IMR-90 (cell line): ENCODE results near the gene ADRA2A. TPM values are rescaled to one million over a fixed set of nuclear protein-coding genes. Genes with fewer than 3 reads are reported as not detected.

Source experiments
- ATAC-seq: fragments of 200-7000 bp; cut with Tn5 transposase; 2 replicates; pipeline ENCODE4 v1.9.1; 2020; ENCODE audit warnings: low read depth, mild to moderate bottlenecking, moderate library complexity
- BruUV-seq: library from RNA; stranded (reverse); fragments of 400-500 nt; replicated peaks from 2 replicates; lab custom pipeline; 2021; lab: Mats Ljungman, UMichigan
- CTCF ChIA-PET: fragments of 300-600 bp; formaldehyde crosslinking; extraction: SDS; loops from one replicate; lab custom pipeline; 2021; ENCODE audit warnings: antibody characterized with exemption; lab: Yijun Ruan, JAX
- POLR2A ChIA-PET: fragments of 300-600 bp; sonication (Branson Sonifier 250); formaldehyde crosslinking; loops from one replicate; lab custom pipeline; 2022; ENCODE audit warnings: antibody characterized with exemption; ENCODE audit not compliant: unreplicated experiment; lab: Charles Lee
- DNase-seq: peaks from one replicate; pipeline ENCODE4 v3.0.0; 2013
- H2AFZ ChIP-seq: replicated peaks from 2 replicates; pipeline ENCODE3; 2013; ENCODE audit warnings: low read length, mild to moderate bottlenecking; ENCODE audit not compliant: poor library complexity
- H2AK5ac ChIP-seq: 2 replicates; pipeline ENCODE4 v1.6.1; 2013; ENCODE audit warnings: low read depth, low read length, inconsistent platforms
- H2AK9ac ChIP-seq: replicated peaks from 2 replicates; pipeline ENCODE3; 2013; ENCODE audit warnings: mild to moderate bottlenecking, low read depth, low read length, moderate library complexity; ENCODE audit not compliant: poor library complexity
- H2BK120ac ChIP-seq: 2 replicates; pipeline ENCODE4 v1.6.1; 2013; ENCODE audit warnings: low read depth, low read length, inconsistent platforms
- H2BK15ac ChIP-seq: 3 replicates; pipeline ENCODE4 v1.6.1; 2013; ENCODE audit warnings: low read depth, low read length, inconsistent platforms
- H2BK20ac ChIP-seq: 2 replicates; pipeline ENCODE4 v1.6.1; 2013; ENCODE audit warnings: low read depth, mild to moderate bottlenecking, inconsistent platforms, low read length, moderate library complexity
- H2BK5ac ChIP-seq: 2 replicates; pipeline ENCODE4 v1.6.1; 2013; ENCODE audit warnings: mild to moderate bottlenecking, low read depth, low read length, inconsistent platforms; ENCODE audit not compliant: poor library complexity, severe bottlenecking
- H3K14ac ChIP-seq: replicated peaks from 2 replicates; pipeline ENCODE4 v1.6.1; 2013; ENCODE audit warnings: low read depth, low read length, inconsistent platforms
- H3K18ac ChIP-seq: 2 replicates; pipeline ENCODE4 v1.6.1; 2013; ENCODE audit warnings: low read depth, low read length, control low read depth
- H3K23ac ChIP-seq: 2 replicates; pipeline ENCODE4 v1.6.1; 2013; ENCODE audit warnings: low read depth, low read length, inconsistent platforms
- H3K27ac ChIP-seq: 2 replicates; pipeline ENCODE4 v1.5.1; 2013; ENCODE audit warnings: mild to moderate bottlenecking, control low read depth, low read length; ENCODE audit not compliant: insufficient read depth
- H3K27me3 ChIP-seq: 2 replicates; pipeline ENCODE4 v1.6.1; 2013; ENCODE audit warnings: low read length; ENCODE audit not compliant: control insufficient read depth, insufficient read depth
- H3K36me3 ChIP-seq: 2 replicates; pipeline ENCODE4 v1.6.1; 2013; ENCODE audit warnings: low read length, mixed read lengths; ENCODE audit not compliant: control insufficient read depth, insufficient read depth
- H3K4ac ChIP-seq: 2 replicates; pipeline ENCODE4 v1.6.1; 2013; ENCODE audit warnings: low read depth, low read length, inconsistent platforms
- H3K4me1 ChIP-seq: 2 replicates; pipeline ENCODE4 v1.6.1; 2013; ENCODE audit warnings: low read length, mixed read lengths; ENCODE audit not compliant: control insufficient read depth, insufficient read depth
- H3K4me2 ChIP-seq: 2 replicates; pipeline ENCODE4 v1.6.1; 2013; ENCODE audit warnings: low read depth, mild to moderate bottlenecking, control low read depth, low read length, moderate library complexity
- H3K4me3 ChIP-seq: 2 replicates; pipeline ENCODE4 v1.5.1; 2013; ENCODE audit warnings: low read depth, mild to moderate bottlenecking, control low read depth, low read length, moderate library complexity; ENCODE audit not compliant: insufficient read depth
- H3K56ac ChIP-seq: 2 replicates; pipeline ENCODE4 v1.6.1; 2013; ENCODE audit warnings: low read length, inconsistent platforms; ENCODE audit not compliant: insufficient read depth; ENCODE audit errors: extremely low read depth
- H3K79me1 ChIP-seq, 2 experiments: 2 replicates each; pipeline ENCODE4 v1.6.1; 2013; ENCODE audit warnings: low read length in 2 of 2, inconsistent platforms in 1 of 2, low read depth in 1 of 2
- H3K9ac ChIP-seq: 2 replicates; pipeline ENCODE4 v1.6.1; 2013; ENCODE audit warnings: low read depth, low read length, control low read depth
- H3K9me1 ChIP-seq: 2 replicates; pipeline ENCODE4 v1.6.1; 2013; ENCODE audit warnings: low read length, inconsistent platforms; ENCODE audit not compliant: insufficient read depth
- H3K9me3 ChIP-seq: 2 replicates; pipeline ENCODE4 v1.6.1; 2013; ENCODE audit warnings: low read length; ENCODE audit not compliant: control insufficient read depth, insufficient read depth
- H4K20me1 ChIP-seq: 2 replicates; pipeline ENCODE4 v1.6.1; 2013; ENCODE audit warnings: low read length, inconsistent platforms; ENCODE audit not compliant: insufficient read depth
- H4K5ac ChIP-seq: 2 replicates; pipeline ENCODE4 v1.6.1; 2013; ENCODE audit warnings: mild to moderate bottlenecking, low read depth, low read length, control low read depth
- H4K8ac ChIP-seq, 2 experiments: 2 replicates each; pipeline ENCODE4 v1.6.1; 2013; ENCODE audit warnings: low read depth in 2 of 2, low read length in 2 of 2, control low read depth in 1 of 2, inconsistent platforms in 1 of 2
- H4K91ac ChIP-seq: 2 replicates; pipeline ENCODE4 v1.6.1; 2013; ENCODE audit warnings: low read depth, low read length, inconsistent platforms; ENCODE audit not compliant: insufficient read depth
- MAFK ChIP-seq: IDR thresholded peaks from 2 replicates; pipeline ENCODE4 v1.6.1; 2012; ENCODE audit warnings: low read depth, low read length, improper control_type of control experiment
- RAD21 ChIP-seq: IDR thresholded peaks from 2 replicates; pipeline ENCODE4 v1.6.1; 2012; ENCODE audit warnings: low read length, improper control_type of control experiment
- WGBS, 2 experiments: methylation state at CpG; one replicate each; pipeline versions ENCODE4 v1.1.5 to v1.1.7; 2013; ENCODE audit warnings: missing lambda C conversion rate in 2 of 2; ENCODE audit not compliant: insufficient read length in 1 of 2; ENCODE audit errors: extremely low coverage in 2 of 2; 5-methylcytosine and 5-hydroxymethylcytosine counted together
- dilution Hi-C: fragments of 300-500 bp; cut with HindIII; formaldehyde crosslinking; loops from one replicate; pipeline ENCODE4 v1.14.3; 2018; ENCODE audit warnings: low sequenced_read_pairs; ENCODE audit not compliant: unreplicated experiment
- in situ Hi-C: fragments of 300-500 bp; cut with MboI; formaldehyde crosslinking; loops from 3 replicates; pipeline ENCODE4 v1.14.3; 2019; ENCODE audit warnings: low sequenced_read_pairs, inconsistent platforms, mixed read lengths
- intact Hi-C: fragments of 100-400 bp; cut with micrococcal nuclease; formaldehyde crosslinking; loops from 2 replicates; pipeline ENCODE4 v1.10.0; 2022
- polyA plus RNA-seq, 3 experiments: library from polyadenylated mRNA; depleted of rRNA; stranded (reverse); fragments of >200 nt; gene quantifications; 2 replicates each; pipeline ENCODE4 v1.2.3, GENCODE V29; 2012; ENCODE audit warnings: low replicate concordance in 1 of 3
- total RNA-seq: library from RNA; depleted of rRNA; stranded (reverse); fragments of >200 nt; gene quantifications from 2 replicates; pipeline ENCODE4 v1.2.3, GENCODE V29; 2012

Gene ADRA2A
- total and polyA plus RNA-seq, 2 of the 4 experiments (the other 2 are of a cell fraction), result not detected

- Histone ChIP-seq H3K9me1 (no peaks in the 10 kb centered on the region), H3K27ac (no peak overlapping the region), H2AK5ac (no peak overlapping the region), H3K4me2 (no peak overlapping the region), H3K4me3 (no peak overlapping the region), H2BK20ac (no peak overlapping the region), H4K8ac (no peak overlapping the region), H2BK5ac (no peak overlapping the region), H2AFZ (no peak overlapping the region), H3K4me1 (no peaks in the 10 kb centered on the region), H2AK9ac (no peak overlapping the region), H2BK120ac (no peak overlapping the region), H3K18ac (no peak overlapping the region), H3K79me1 (no peaks in the 10 kb centered on the region), H3K14ac (no peak overlapping the region), H3K4ac (no peak overlapping the region), H3K23ac (no peak overlapping the region), H3K9ac (no peak overlapping the region), H4K5ac (no peak overlapping the region), H4K20me1 (no peaks in the 10 kb centered on the region), H2BK15ac (no peak overlapping the region), H3K56ac (no peak overlapping the region), H3K27me3 (peaks cover 12% of the 10 kb centered on the region), H3K9me3 (no peaks in the 10 kb centered on the region), H4K91ac (no peak overlapping the region), H3K36me3 (no peaks in the 10 kb centered on the region)
- dilution Hi-C loops, result no loop called here
- in situ Hi-C loops, result loop anchor here (25.0 kb wide), 1 partner anchor 1225 kb away; no protein-coding TSS in a partner anchor
- ATAC-seq, result no peak
- ChIA-PET CTCF (interaction anchor here (2.1 kb wide), 1 partner anchor 11 kb away, joined by 9 read pairs; the partner anchor contains the start of gene ADRA2A), POLR2A (no interaction called here)
- TF ChIP-seq MAFK, result no peak
- no peak for TF ChIP-seq RAD21
- BruUV-seq, result no TSS peak
- DNase-seq, result no peak
- 90% methylated on average over 4 of the region's 11 CpGs; no CpG with 5 or more reads in 1 of the 2 experiments for WGBS, 2 experiments
- intact Hi-C loops, result no loop called here
Measured at GRCh38 chr10:111087331-111087756, 10.5 kb downstream of the ADRA2A start.
